GM18499 (cell line): ENCODE measurements around the gene UNC119.

Experiments used
- ATAC-seq: cut with Tn5 transposase; IDR thresholded peaks from one replicate; pipeline ENCODE4 v1.9.1; 2021; ENCODE audit warnings: moderate number of reproducible peaks; ENCODE audit not compliant: insufficient read depth, unreplicated experiment

The UNC119 gene

GRCh38 chr17:28545787-28546415 is 6.5 kb downstream of the UNC119 start:
- ATAC-seq = no peak

GRCh38 chr17:28545141-28545503 is 7.3 kb downstream of the UNC119 start:
- no peak for ATAC-seq

DNA sequence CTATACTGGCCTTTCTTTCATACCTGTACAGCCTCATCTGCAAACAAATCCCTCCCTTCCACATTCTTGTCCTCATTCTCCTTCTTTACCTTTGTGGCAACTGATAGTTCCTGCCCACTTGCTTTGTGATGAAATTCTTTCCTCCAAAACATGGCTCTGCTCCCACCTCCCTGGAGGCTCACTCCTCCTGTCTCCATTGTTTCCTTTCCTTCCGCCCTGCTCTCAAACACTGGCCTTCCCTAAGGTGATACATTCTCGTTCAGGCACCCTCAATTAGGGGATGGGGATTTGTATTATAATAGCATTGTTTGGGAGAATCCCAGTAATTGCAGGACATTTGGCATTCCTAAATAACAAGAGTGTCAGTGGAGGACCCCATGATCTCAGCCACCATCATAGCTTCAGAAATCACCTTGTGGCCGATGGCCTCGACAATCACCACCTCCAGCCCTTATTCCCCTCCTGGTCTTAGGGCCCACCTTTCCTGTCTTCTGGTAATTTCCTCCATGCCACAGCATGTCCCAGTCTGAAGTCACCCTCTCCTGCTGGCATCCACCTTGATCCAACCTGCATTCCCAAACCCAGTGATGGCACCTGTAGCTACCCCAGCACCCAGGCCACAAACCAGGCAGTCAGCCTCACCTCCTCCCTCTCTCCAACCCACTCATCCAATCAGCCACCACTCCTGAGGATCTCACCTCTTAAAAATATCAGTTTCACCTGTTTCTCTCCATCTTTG is 7.9 kb downstream of the UNC119 start:
- no peak for ATAC-seq

DNA sequence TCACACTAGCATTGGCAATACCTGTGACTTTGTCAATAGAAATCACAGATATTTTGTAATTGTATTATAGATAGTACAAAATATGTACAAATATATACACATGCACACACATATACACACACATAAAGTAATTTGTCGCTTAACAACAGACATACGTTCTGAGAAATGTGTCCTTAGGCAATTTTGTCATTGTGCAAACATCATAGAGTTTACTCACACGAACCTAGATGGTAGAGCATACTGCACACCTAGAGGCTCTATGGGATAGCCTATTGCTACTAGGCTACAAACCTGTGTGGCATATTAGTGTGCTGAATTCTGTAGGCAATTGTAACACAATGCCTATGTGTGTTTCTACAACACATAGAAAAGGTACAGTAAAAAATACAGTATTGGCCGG is 11.0 kb downstream of the UNC119 start:
- ATAC-seq = no peak

DNA sequence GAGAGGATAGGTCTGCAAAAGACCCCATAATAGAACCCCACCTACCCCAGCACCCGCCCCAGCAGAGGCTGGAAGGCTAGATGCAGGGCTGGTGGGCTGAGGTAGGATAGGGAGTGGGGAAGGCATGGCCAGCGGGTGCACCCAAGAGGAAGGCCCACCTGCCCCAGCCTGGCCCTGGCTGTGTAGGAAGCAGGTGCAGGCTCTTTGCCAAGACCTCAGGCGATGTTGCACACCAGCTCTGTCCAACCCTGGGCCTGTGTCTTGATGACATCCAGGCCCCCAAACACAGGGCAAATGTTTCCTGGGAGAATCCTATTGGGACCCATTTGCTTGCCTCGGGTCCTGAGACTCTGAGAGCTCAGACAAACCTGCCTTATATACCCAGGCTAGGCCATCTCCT is 12.2 kb downstream of the UNC119 start:
- no peak for ATAC-seq

- ATAC-seq = no peak
These were observed 14.0 kb downstream of the UNC119 start for GRCh38 chr17:28538296-28538895.

- ATAC-seq = no peak
These were observed 15.2 kb downstream of the UNC119 start for GRCh38 chr17:28537219-28537610.

- no peak for ATAC-seq
These were observed 15.7 kb downstream of the UNC119 start for GRCh38 chr17:28536532-28537218.

DNA sequence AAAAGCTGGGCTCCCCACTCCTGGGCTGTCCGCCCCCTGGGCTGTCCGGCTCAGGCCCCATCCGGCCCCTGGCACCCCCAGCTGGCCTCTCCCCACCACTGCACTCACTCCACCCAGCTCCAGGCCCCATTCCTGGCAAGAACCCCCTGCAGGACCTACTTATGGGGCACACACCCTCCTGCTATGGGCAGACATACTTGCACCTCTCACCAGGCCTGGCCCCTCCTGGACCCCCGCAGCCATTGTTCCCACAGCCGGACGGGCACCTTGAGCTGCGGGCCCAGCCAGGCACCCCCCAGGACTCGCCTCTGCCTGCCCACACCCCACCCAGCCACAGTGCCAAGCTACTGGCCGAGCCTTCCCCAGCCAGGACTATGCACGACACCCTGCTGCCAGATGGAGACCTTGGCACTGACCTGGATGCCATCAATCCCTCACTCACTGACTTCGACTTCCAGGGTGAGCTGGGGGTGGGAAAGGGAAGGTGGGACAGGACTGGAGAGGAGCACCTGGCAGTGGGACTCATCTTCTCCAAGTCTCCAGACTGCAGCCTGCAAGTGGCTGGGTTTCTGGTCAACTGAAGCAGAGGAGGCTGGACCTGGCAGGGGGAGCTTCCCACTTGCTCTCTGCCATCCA is 17.6 kb downstream of the UNC119 start:
- no peak for ATAC-seq

DNA sequence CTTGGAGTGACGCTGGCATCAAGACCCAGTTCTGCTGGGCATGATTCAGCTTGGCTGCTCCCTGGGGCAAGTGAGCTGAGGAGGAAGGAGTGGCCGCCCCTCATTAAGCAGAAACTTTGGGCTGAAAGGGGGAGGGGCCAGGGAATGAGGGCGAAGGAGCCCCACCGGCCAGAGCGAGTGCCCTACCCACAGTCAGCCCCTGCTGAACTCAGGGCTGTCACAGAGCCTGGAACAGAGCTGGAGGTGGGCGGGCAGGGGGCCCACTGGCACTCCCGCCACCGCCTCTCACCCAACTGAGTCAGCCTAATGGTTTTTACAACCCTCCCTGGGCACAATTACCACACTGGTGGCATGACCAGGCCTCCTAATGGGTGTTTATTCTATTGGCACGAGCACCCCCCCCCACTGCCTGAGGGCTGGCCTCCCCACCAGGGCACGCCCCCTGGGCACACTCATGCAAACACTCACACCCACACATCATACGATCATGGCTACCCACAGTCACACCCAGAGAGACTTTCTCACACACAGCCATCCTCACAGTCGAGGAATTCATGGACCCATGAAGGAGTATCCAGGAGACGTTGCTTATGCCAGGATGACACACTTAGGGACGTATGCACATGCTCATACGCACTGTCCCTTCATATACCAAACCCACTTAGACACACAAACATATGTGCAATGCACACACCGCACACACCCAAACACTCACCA is 19.2 kb downstream of the UNC119 start:
- no peak for ATAC-seq

DNA sequence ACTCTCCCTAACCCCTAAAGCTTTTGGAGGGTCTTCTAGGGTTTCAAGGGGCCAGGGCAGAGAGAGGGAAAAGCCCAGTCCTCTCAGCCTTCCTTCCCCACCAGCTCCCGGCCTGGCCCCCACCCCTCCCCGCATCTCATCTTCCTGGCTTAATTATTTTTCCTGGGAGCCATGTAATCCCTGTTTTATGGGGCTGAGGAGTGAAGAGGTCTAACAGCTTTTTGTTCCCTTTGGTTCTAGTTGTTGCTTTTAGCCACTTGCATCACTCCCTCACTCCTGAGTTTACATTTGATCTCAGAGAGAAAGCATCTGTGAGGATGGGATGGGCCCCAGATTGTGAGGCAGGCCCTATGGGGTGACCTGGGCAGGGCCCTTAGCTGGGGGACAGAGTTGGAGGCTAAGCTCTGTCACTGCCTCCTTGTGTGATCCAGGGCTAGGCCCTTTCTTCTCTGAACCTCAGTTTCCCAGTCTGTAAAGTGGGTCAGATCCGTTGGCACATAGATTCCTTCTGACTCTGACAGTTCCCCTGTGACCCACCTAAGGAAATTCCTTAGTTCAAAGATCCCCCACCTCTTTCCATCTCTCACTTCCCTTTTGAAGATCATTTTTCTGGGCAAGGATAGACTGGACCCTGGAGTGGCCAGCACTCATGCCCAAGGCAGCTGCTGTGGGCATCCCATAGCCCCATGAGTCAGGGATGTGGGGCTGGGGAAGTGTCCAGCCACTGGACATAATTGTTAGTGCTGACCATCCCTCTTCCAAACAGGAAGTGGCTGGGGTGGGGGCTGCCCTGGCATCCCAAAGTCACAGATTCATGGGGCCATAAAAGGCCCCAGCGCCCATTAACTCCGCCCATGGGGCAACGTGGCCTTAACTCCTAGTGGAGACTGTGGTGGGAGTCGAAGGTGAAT is 20.1 kb downstream of the UNC119 start:
- no peak for ATAC-seq

DNA sequence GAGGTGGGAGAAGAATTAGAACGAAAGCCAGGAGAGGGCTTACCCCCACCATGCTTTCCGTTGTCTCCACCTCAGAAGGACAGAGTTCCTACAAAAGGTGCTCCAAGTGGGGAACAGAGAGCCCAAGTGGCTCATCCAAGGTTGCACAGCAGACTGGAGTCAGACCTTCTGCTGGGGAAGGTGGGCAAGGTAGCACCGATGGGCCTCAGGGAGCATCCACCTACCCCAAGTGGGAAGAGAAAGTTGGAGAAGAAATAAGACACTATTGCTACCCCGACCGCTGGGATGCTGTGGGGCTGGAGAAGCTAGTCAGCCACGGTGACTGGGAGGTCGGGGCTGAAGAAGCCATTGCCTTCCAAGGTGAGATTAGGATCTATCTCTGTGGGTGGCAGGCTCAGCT is 21.5 kb downstream of the UNC119 start:
- ATAC-seq = no peak

- ATAC-seq = no peak
These were observed 22.2 kb downstream of the UNC119 start for GRCh38 chr17:28530250-28530649.

- ATAC-seq = no peak
These were observed 23.4 kb downstream of the UNC119 start for GRCh38 chr17:28529013-28529400.

GRCh38 chr17:28528327-28529012 is 24.0 kb downstream of the UNC119 start:
- ATAC-seq = no peak

DNA sequence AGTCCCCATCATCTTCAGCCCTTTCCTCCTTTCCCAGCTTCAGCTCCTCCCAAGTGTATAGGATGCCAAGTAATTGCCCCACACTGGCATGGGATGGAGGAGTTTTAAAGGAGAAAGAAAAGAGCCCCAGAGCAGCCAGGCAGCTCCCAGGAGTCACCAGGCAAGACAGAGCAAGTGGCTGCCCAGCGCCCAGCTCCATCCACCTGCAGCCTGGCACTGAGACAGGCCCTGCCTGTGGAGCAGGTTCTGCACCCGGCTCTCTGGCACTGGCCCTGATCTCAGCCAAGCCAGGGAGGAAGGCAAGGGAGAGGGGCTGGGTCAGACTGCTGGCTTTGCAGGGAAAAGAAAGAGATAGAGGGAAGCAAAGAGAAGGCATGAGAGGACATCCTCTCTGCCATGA is 24.6 kb downstream of the UNC119 start:
- ATAC-seq = no peak

- ATAC-seq = no peak
These were observed 25.2 kb downstream of the UNC119 start for GRCh38 chr17:28527181-28527681.

GRCh38 chr17:28526381-28526780 is 26.0 kb downstream of the UNC119 start:
- no peak for ATAC-seq
